Testis (tissue), 5 donors: ENCODE results near the gene TTLL8. TPM values are rescaled to one million over a fixed set of nuclear protein-coding genes. Genes with fewer than 3 reads are reported as not detected.

Experiments used
- DNase-seq: peaks from one replicate; pipeline ENCODE4 v3.0.0-alpha.2; 2019
- H3K27ac ChIP-seq, 2 donors: fragments of 200-600 bp; sonication (generic); one replicate each; pipeline ENCODE4 v1.5.1; 2019
- H3K27me3 ChIP-seq: fragments of 200-600 bp; sonication (generic); one replicate; pipeline ENCODE4 v1.5.1; 2019
- H3K36me3 ChIP-seq: fragments of 200-600 bp; sonication (generic); one replicate; pipeline ENCODE4 v1.5.1; 2017; ENCODE audit warnings: low read depth; ENCODE audit errors: missing control alignments
- H3K4me1 ChIP-seq: fragments of 200-600 bp; sonication (generic); one replicate; pipeline ENCODE4 v1.5.1; 2019
- H3K4me3 ChIP-seq, 2 donors: fragments of 200-600 bp; sonication (generic); one replicate each; pipeline ENCODE4 v1.5.1; 2017 to 2019
- H3K9me3 ChIP-seq: fragments of 200-600 bp; sonication (generic); one replicate; pipeline ENCODE4 v1.5.1; 2017
- POLR2A ChIP-seq: fragments of 450-650 bp; IDR thresholded peaks from one replicate; pipeline ENCODE4 v1.6.1; 2017; ENCODE audit warnings: antibody characterized with exemption, mild to moderate bottlenecking, moderate library complexity
- WGBS, 2 donors: methylation state at CpG; one replicate each; pipeline ENCODE4 v1.1.5; 2018; 5-methylcytosine and 5-hydroxymethylcytosine counted together
- intact Hi-C: fragments of 100-400 bp; cut with DNase I; formaldehyde crosslinking; loops from one replicate; pipeline ENCODE4 v1.15.1; 2023; ENCODE audit warnings: low total_unique reads
- long read RNA-seq, 2 donors: transcript quantifications; one replicate each; lab custom pipeline, GENCODE V29; 2026
- polyA plus RNA-seq: library from polyadenylated mRNA; stranded (reverse); fragments of 350-450 nt; fragmentation: Illumina TruSeq; extraction: RNeasy Lipid Tissue Mini Kit (QIAGEN cat#74804); gene quantifications from one replicate; pipeline ENCODE4 v1.2.3, GENCODE V29; 2014; ENCODE audit warnings: low read depth, low replicate concordance; ENCODE audit not compliant: insufficient read depth
- total RNA-seq, 2 donors: library from RNA; depleted of rRNA; stranded (reverse); fragments of >200 nt; gene quantifications; one replicate each; pipeline ENCODE4 v1.2.3, GENCODE V29; 2016
- TF ChIP-seq, protein P1 (sequence below), 3 experiments: fragments of 450-650 bp in 2 of 3; fragments of 200-600 bp in 1 of 3; sonication (generic) in 1 of 3; IDR thresholded peaks; one replicate each; pipeline ENCODE4 v1.5.1; 2016 to 2019; ENCODE audit warnings: antibody characterized with exemption in 3 of 3, mild to moderate bottlenecking in 2 of 3, moderate library complexity in 1 of 3

Gene TTLL8
- total RNA-seq (10 to 100 TPM in 1 of 2 donors, 1 to 10 TPM in 1; 5.1 to 11.9 TPM), polyA plus RNA-seq (11.3 TPM)
- long read RNA-seq, donor 1: 0 reads
- long read RNA-seq, donor 2: 0 reads

DNA sequence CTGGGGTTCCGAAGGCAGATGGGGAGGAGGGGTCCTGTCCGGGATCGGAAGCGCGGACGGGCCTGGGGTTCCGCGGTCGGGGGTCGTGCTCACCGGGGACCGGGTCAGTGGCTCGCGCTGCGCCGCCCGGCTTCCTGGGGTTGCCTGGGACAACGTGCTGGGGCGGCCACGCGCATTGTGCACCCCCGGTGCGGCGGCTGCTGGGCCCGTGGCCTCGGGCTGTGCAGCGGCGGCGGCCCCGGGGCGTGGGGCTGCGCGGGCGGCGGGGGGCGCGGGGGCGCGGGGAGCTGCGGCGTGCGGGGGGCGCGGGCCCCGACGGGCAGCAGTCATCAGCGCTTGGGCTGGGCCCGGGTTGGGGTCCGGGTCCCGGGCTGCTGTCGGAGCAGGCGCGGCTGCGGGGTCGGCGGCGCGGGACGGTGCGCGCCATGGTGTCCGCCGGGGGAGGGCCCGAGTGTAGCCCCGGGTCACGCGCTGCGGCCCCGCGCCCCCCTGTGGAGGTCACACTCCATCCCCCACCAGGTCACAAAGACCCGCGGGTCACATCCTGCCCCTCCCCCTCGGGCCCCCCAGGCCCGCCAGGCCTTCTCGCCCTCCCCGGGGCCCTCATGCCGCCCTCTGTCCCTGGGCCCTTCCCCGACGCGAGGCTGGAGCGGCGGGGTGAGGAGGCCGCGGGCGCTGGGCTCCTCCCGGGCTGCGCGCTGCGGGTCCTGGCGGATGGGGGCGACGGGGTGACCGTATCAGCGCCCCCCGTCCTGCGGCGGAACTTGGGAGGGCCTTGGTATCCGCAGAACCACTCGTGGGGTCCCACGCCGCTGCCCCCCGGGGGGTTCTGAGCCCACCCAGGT, at the start of gene TTLL8:
TSS of gene TTLL8 (minus strand) at position 238 of the 845 bp plus-strand sequence.
- intact Hi-C loops: no loop called here
- Histone ChIP-seq H3K36me3 (no peaks in the 10 kb centered on the region), H3K4me3 (peak within 1 kb of the TSS; percentile 38 to 39), H3K4me1 (no peaks in the 10 kb centered on the region), H3K9me3 (no peaks in the 10 kb centered on the region), H3K27me3 (no peaks in the 10 kb centered on the region), H3K27ac (no peak within 1 kb of the TSS)
- TF ChIP-seq, protein P1, sequence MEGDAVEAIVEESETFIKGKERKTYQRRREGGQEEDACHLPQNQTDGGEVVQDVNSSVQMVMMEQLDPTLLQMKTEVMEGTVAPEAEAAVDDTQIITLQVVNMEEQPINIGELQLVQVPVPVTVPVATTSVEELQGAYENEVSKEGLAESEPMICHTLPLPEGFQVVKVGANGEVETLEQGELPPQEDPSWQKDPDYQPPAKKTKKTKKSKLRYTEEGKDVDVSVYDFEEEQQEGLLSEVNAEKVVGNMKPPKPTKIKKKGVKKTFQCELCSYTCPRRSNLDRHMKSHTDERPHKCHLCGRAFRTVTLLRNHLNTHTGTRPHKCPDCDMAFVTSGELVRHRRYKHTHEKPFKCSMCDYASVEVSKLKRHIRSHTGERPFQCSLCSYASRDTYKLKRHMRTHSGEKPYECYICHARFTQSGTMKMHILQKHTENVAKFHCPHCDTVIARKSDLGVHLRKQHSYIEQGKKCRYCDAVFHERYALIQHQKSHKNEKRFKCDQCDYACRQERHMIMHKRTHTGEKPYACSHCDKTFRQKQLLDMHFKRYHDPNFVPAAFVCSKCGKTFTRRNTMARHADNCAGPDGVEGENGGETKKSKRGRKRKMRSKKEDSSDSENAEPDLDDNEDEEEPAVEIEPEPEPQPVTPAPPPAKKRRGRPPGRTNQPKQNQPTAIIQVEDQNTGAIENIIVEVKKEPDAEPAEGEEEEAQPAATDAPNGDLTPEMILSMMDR (IDR thresholded peaks at IDR 0.05): no peak
- TF ChIP-seq POLR2A: no peak
- no peak for DNase-seq
- WGBS, 2 donors: 3 to 8% methylated on average over 5 to 63 of the region's 102 CpGs

DNA sequence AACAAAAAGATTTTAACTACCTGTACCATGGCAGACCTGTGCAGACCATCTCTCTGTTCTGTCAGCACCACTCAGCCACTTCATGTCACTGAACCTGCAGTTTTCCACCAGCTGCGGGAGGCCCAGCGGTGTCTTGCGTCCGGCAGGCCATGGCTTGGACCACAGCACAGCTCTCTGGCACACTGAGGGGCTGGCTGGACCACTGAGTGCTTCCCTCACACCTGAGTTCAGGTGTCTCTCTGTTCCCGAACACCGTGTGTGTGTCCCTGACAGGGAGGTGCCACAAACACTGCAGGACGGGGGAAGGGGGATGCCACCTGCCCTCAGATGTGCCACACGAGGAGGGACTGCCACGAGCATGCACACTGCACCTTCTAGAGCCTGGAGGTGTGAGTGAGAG, 49.4 kb upstream of the TTLL8 start:
- no peaks in the 10 kb centered on the region for H3K36me3 ChIP-seq
- H3K27me3 ChIP-seq: no peaks in the 10 kb centered on the region
- H3K4me1 ChIP-seq: no peaks in the 10 kb centered on the region
- no peak overlapping the region for H3K4me3 ChIP-seq
- DNase-seq: no peak
- H3K9me3 ChIP-seq: no peaks in the 10 kb centered on the region
- no peak for TF ChIP-seq POLR2A
- TF ChIP-seq, protein P1 (IDR thresholded peaks at IDR 0.05): no peak
- WGBS, 2 donors: 91 to 93% methylated on average over 9 of the region's 9 CpGs
- intact Hi-C loops: no loop called here
- no peak overlapping the region for H3K27ac ChIP-seq

DNA sequence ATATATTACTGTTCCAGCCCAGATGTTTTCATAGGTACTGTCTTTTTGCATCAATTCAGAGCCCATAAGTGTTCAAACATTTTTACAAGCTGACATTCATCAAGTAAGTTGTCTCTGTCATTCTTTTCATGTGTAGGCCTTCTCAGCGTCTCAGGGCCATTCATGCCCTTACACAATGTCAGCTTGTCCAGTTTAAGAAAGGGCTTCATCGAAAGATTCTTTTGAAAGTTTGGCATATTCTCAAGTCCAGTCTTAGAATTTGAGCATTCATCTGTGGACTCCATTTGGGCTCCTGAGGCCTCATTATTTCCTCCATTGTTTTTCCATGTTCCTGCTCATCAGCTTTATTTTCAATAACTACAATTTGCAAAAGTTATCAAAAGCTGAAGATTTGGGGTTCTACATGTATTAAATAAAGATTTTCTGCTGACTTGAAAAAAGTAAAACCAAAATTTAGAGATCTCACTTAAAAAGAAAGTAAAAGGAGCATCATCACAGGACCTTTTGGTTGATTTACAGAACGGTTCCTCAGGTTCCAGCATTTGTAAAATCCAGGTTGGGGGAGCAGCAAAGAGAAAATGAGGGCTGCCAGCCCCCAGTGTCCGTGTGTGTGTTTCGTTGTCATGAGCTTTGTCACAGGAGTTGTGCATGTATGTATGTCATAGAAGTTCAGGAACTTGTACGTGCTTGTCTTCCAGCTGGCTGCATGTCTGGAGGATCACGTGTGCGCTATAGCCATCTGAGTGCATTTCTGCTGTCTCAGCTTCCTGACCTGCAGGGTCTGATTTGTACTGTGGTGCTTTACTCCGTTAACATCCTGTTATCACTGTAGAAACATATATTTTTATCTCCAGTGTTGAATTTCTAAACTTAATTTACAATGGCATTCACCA, 47.4 kb upstream of the TTLL8 start:
- Histone ChIP-seq H3K36me3 (no peaks in the 10 kb centered on the region), H3K4me3 (no peak overlapping the region), H3K9me3 (no peaks in the 10 kb centered on the region), H3K27me3 (no peaks in the 10 kb centered on the region), H3K27ac (no peak overlapping the region), H3K4me1 (no peaks in the 10 kb centered on the region)
- intact Hi-C loops: no loop called here
- no peak for DNase-seq
- TF ChIP-seq, protein P1 (IDR thresholded peaks at IDR 0.05): no peak
- no peak for TF ChIP-seq POLR2A
- 65 to 75% methylated on average over 9 of the region's 9 CpGs for WGBS, 2 donors

DNA sequence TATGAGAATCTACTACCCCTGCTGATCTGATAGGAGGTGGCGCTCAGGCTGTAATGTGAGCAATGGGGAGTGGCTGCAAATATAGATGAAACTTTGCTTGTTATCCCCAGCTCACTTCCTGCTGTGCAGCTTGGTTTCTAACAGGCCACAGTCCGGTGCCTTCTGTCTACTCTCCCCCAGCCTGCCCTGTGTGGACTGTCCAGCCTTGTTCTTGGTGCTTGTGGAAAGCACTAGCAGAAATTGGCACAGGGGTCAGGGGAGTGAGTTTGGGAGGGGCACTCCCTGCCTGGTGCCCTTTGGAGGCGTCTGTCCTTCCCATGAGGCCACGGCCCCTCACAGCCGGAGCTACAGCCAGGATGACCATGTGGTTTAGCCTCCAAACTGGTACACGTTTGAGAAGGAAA, 46.0 kb upstream of the TTLL8 start:
- TF ChIP-seq, protein P1 (IDR thresholded peaks at IDR 0.05): no peak
- TF ChIP-seq POLR2A: no peak
- DNase-seq: no peak
- Histone ChIP-seq H3K4me3 (no peak overlapping the region), H3K27ac (no peak overlapping the region), H3K4me1 (no peaks in the 10 kb centered on the region), H3K27me3 (no peaks in the 10 kb centered on the region), H3K9me3 (no peaks in the 10 kb centered on the region), H3K36me3 (no peaks in the 10 kb centered on the region)
- WGBS, 2 donors: 88 to 94% methylated on average over 6 of the region's 6 CpGs
- intact Hi-C loops: no loop called here
